Kidney (tissue), 14 donors: ENCODE results near the gene AIF1L. TPM values are rescaled to one million over a fixed set of nuclear protein-coding genes. Genes with fewer than 3 reads are reported as not detected.
"Not testable (repeated sequence)": the region's sequence is repeated elsewhere in the genome, so short reads cannot be mapped to it uniquely, and the experiment has no call there.

Experiments used
- DNase-seq, 5 donors: peaks; one replicate each; pipeline ENCODE4 v3.0.0-alpha.2; 2013 to 2020
- FAIRE-seq: peaks from 2 replicates; lab custom pipeline; 2012; peaks lifted over from hg19 to GRCh38; lab: Jason Lieb, UNC
- H3K27ac ChIP-seq, 2 donors: one replicate each; pipeline ENCODE4 v1.7.0; 2013; ENCODE audit warnings: low read depth in 2 of 2, low read length in 2 of 2, inconsistent platforms in 1 of 2
- H3K27me3 ChIP-seq: one replicate; pipeline ENCODE4 v1.7.1; 2013; ENCODE audit warnings: low read length, inconsistent platforms; ENCODE audit not compliant: control insufficient read depth, insufficient read depth
- H3K36me3 ChIP-seq, 3 donors: one replicate each; pipeline versions ENCODE4 v1.7.0 to v1.7.1; 2013; ENCODE audit warnings: low read length in 3 of 3, control low read depth in 1 of 3, inconsistent platforms in 1 of 3; ENCODE audit not compliant: insufficient read depth in 3 of 3, control insufficient read depth in 2 of 3
- H3K4me1 ChIP-seq, 3 donors: one replicate each; pipeline versions ENCODE4 v1.7.0 to v1.7.1; 2013; ENCODE audit warnings: low read length in 3 of 3, inconsistent platforms in 1 of 3, low read depth in 1 of 3; ENCODE audit not compliant: control insufficient read depth in 2 of 3, insufficient read depth in 2 of 3
- H3K4me3 ChIP-seq, 3 donors: one replicate each; pipeline versions ENCODE4 v1.7.0 to v1.8.1; 2013; ENCODE audit warnings: low read length in 3 of 3, control low read depth in 1 of 3, inconsistent platforms in 1 of 3
- H3K9ac ChIP-seq, 3 donors: one replicate each; pipeline versions ENCODE4 v1.7.0 to v1.7.1; 2013; ENCODE audit warnings: low read length in 3 of 3, control low read depth in 1 of 3, inconsistent platforms in 1 of 3
- H3K9me3 ChIP-seq, 3 donors: one replicate each; pipeline versions ENCODE4 v1.7.0 to v1.7.1; 2013; ENCODE audit warnings: low read length in 3 of 3, control low read depth in 1 of 3, inconsistent platforms in 1 of 3; ENCODE audit not compliant: control insufficient read depth in 2 of 3, insufficient read depth in 1 of 3
- CTCF ChIP-seq: IDR thresholded peaks from 3 replicates; pipeline ENCODE4 v1.5.1; 2012; ENCODE audit warnings: mild to moderate bottlenecking, moderate library complexity, borderline replicate concordance; ENCODE audit not compliant: insufficient read depth; ENCODE audit errors: extremely low read depth
- intact Hi-C: fragments of 100-400 bp; cut with DNase I; formaldehyde crosslinking; loops from one replicate; pipeline ENCODE4 v1.11.1; 2022
- polyA plus RNA-seq: library from polyadenylated mRNA; stranded (reverse); fragments of 350-450 nt; fragmentation: Illumina TruSeq; extraction: RNeasy Lipid Tissue Mini Kit (QIAGEN cat#74804); gene quantifications from one replicate; pipeline ENCODE4 v1.2.3, GENCODE V29; 2014; ENCODE audit warnings: low read depth, low replicate concordance; ENCODE audit not compliant: insufficient read depth
- total RNA-seq: library from RNA; stranded (reverse); fragmentation: NEBNext Ultra II Directional; extraction: Animal tissue kit (Norgen Biotek cat#: 25700); gene quantifications from one replicate; pipeline ENCODE4 v1.2.1, GENCODE V29; 2021
- donor health status: control.
- donor health status: control.
- donor health status: control.
- donor health status: control.
- donor health status: control.
- donor health status: DM: yes; HTN: yes; CAD: no.
- donor health status: Normal renal cell carcinoma (clear cell type).

AIF1L gene
- total and polyA plus RNA-seq, 2 donors from 2014 or later = 397 to 439 TPM

- no peak for TF ChIP-seq CTCF
- Histone ChIP-seq H3K4me3 (no peak overlapping the region), H3K27ac (peak overlapping the region; percentile 19 to 30), H3K27me3 (no peaks in the 10 kb centered on the region), H3K36me3 (peaks cover 0 to 20% (median 7%) of the 10 kb centered on the region in 3 donors), H3K9me3 (no peaks in the 10 kb centered on the region), H3K9ac (peak overlapping the region in 1 of 3 donors; percentile 27), H3K4me1 (peaks cover 0 to 5% (median 5%) of the 10 kb centered on the region in 3 donors)
- no peak for FAIRE-seq
- DNase-seq = peak in 1 of 5 donors; percentile 58
- intact Hi-C loops = no loop called here
Measured at GRCh38 chr9:131114084-131114535, 17.8 kb downstream of the AIF1L start.

GRCh38 chr9:131115360-131115742 lies 19.0 kb downstream of the AIF1L start:
- intact Hi-C loops = not testable (repeated sequence)

DNA sequence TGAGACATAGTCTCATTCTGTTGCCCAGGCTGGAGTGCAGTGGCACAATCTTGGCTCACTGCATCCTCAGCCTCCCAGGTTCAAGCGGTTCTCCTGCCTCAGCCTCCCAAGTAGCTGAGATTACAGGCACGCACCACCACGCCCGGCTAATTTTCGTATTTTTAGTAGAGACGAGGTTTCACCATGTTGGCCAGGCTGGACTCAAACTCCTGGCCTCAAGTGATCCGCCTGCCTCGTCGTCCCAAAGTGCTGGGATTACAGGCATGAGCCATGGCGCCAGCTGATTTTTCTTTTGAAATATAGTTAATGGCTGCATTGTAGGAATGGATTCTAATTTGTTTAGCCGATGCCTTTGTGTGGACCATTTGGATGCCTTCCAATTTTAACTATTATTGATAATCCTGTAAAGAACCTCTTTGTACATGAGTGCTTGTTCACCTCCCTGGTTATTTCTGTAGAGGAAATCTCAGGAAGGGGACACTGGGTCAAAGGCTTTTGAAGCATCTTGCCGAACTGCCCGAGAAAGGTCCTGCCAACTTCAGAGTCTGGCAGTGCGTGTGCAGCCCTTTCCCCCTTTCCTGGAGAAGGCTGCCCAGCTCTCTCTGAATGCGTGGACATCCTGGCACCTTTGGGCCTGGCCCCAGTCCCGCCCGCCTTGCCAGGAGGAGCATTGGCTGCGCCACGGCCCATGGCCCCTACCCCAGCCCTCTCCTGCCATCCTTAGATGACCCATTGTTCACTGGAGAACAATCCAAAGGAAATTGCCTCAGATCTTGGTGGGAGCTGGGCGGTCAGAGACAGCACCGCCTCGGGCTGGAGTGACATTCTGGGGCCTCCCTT lies 20.2 kb downstream of the AIF1L start:
- intact Hi-C loops = no loop called here
- peak overlapping the region; percentile 68 to 69 for H3K27ac ChIP-seq
- no peak for TF ChIP-seq CTCF
- peaks cover 0 to 39% (median 7%) of the 10 kb centered on the region in 3 donors for H3K36me3 ChIP-seq
- H3K9ac ChIP-seq = no peak overlapping the region
- H3K4me3 ChIP-seq = no peak overlapping the region
- DNase-seq (peak in 1 of 5 donors; percentile 80), FAIRE-seq (no peak)
- H3K4me1 ChIP-seq = peaks cover 0 to 13% (median 8%) of the 10 kb centered on the region in 3 donors
- H3K9me3 ChIP-seq = no peaks in the 10 kb centered on the region
- H3K27me3 ChIP-seq = no peaks in the 10 kb centered on the region

More at GRCh38 chr9:131115360-131115742, 19.0 kb downstream of the AIF1L start:
- not testable (repeated sequence) for FAIRE-seq, H3K9ac ChIP-seq, H3K27me3 ChIP-seq, H3K4me1 ChIP-seq, H3K4me3 ChIP-seq, H3K27ac ChIP-seq, H3K9me3 ChIP-seq
- peaks cover 0 to 28% (median 7%) of the 10 kb centered on the region in 3 donors for H3K36me3 ChIP-seq
- peak in 1 of 5 donors; percentile 54 for DNase-seq

- TF ChIP-seq CTCF = no peak
- H3K4me1 ChIP-seq = peaks cover 0 to 16% (median 13%) of the 10 kb centered on the region in 3 donors
- no peak overlapping the region for H3K9ac ChIP-seq
- FAIRE-seq (no peak), DNase-seq (no peak)
- intact Hi-C loops = no loop called here
- H3K36me3 ChIP-seq = peaks cover 0 to 42% (median 7%) of the 10 kb centered on the region in 3 donors
- H3K4me3 ChIP-seq = no peak overlapping the region
- no peaks in the 10 kb centered on the region for H3K27me3 ChIP-seq
- H3K9me3 ChIP-seq = no peaks in the 10 kb centered on the region
- H3K27ac ChIP-seq = peak overlapping the region; percentile 68 to 69
Measured at GRCh38 chr9:131117121-131117761, 20.9 kb downstream of the AIF1L start.
